Fibroblast of peridontal ligament (primary cell): ENCODE measurements around the gene CDK15.
"Not testable (repeated sequence)": the region's sequence is repeated elsewhere in the genome, so short reads cannot be mapped to it uniquely, and the experiment has no call there.

Source experiments
- DNase-seq: peaks from one replicate; pipeline ENCODE4 v3.0.0-alpha.2; 2010; ENCODE audit errors: extremely low read depth

CDK15 gene

GRCh38 chr2:201790291-201790690, 16.0 kb upstream of the CDK15 start:
- no peak for DNase-seq

- no peak for DNase-seq
These were observed 15.3 kb upstream of the CDK15 start for GRCh38 chr2:201790989-201791388.

- DNase-seq = no peak
These were observed 12.7 kb upstream of the CDK15 start for GRCh38 chr2:201793631-201794030.

- DNase-seq = peak; percentile 48
These were observed 12.0 kb upstream of the CDK15 start for GRCh38 chr2:201794294-201794693.

- DNase-seq = peak; percentile 74
These were observed 10.5 kb upstream of the CDK15 start for GRCh38 chr2:201795607-201796477.

GRCh38 chr2:201796478-201796865, 9.9 kb upstream of the CDK15 start:
- no peak for DNase-seq

- DNase-seq = peak; percentile 97
These were observed 9.0 kb upstream of the CDK15 start for GRCh38 chr2:201797175-201797840.

GRCh38 chr2:201798252-201798913, 8.0 kb upstream of the CDK15 start:
- DNase-seq = peak; percentile 96

GRCh38 chr2:201798914-201799285, 7.4 kb upstream of the CDK15 start:
- DNase-seq = peak; percentile 67

GRCh38 chr2:201807452-201807999, 1.2 kb downstream of the CDK15 start:
- DNase-seq = peak; percentile 98

- DNase-seq = no peak
These were observed 1.7 kb downstream of the CDK15 start for GRCh38 chr2:201808027-201808426.

GRCh38 chr2:201809633-201810032, 3.3 kb downstream of the CDK15 start:
- no peak for DNase-seq

GRCh38 chr2:201810604-201811003, 4.3 kb downstream of the CDK15 start:
- DNase-seq = not testable (repeated sequence)

GRCh38 chr2:201813996-201814760, 7.8 kb downstream of the CDK15 start:
- peak; percentile 70 for DNase-seq

- peak; percentile 47 for DNase-seq
These were observed 10.6 kb downstream of the CDK15 start for GRCh38 chr2:201816657-201817575.

- no peak for DNase-seq
These were observed 14.2 kb downstream of the CDK15 start for GRCh38 chr2:201820383-201821007.

GRCh38 chr2:201821080-201821479, 14.7 kb downstream of the CDK15 start:
- no peak for DNase-seq

GRCh38 chr2:201824212-201824611, 17.9 kb downstream of the CDK15 start:
- no peak for DNase-seq

GRCh38 chr2:201827621-201828020, 21.3 kb downstream of the CDK15 start:
- DNase-seq = no peak

GRCh38 chr2:201828220-201828619, 21.9 kb downstream of the CDK15 start:
- no peak for DNase-seq
